ENCODE data around the gene GRM4. TPM values are rescaled to one million over a fixed set of nuclear protein-coding genes. Genes with fewer than 3 reads are reported as not detected.

The GRM4 gene
- total and polyA plus RNA-seq, 4 donors: not detected

DNA sequence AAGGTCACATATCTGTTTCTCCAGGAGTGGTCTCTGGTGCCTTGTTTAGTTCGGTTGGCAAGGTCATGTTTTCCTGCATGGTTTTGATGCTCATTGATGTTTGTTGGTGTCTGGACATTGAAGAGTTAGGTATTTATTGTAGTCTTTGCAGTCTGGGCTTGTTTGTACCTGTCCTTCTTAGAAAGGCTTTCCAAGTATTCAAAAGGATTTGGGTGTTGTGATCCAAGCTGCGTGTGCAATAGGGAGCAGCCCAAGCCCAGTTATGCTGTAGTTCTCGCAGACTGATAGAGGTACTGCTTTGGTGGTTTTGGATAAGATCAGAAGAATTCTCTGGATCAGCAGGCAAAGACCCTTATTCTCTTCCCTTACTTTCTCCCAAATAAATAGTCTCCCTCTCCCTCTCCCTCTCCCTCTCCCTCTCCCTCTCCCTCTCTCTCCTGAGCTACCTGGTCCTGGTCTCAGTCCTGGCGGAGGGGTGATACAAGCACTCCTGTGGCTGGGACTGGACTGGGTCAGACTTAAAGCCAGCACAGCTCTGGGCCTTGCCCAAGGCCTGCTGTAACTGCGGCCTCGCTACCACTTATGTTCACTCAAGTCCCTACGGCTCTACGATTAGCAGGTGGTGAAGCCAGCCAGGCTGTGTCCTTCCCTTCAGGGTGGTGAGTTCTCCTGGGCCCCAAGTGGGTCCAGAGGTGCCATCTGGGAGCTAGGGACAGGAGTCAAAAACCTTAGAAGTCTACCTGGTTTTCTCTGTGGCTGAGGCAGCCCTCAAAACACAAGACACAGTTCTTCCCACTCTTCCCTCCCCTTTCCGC lies 27.3 kb upstream of the GRM4 start:
- Histone ChIP-seq H3K9ac (ENCODE audit: low read depth in 1 of 2, low read length in 2 of 2) (no peak overlapping the region), H3K4me3 (ENCODE audit: low read depth in 1 of 3, low read length in 3 of 3) (no peak overlapping the region), H3K9me3 (ENCODE audit: control insufficient read depth in 4 of 4, low read length in 3 of 4) (no peaks in the 10 kb centered on the region), H3K27me3 (ENCODE audit: control insufficient read depth in 4 of 4, insufficient read depth in 4 of 4, low read length in 3 of 4) (no peaks in the 10 kb centered on the region), H3K36me3 (ENCODE audit: control insufficient read depth in 4 of 4, insufficient read depth in 3 of 4, low read depth in 1 of 4, low read length in 3 of 4) (no peaks in the 10 kb centered on the region), H3K4me1 (ENCODE audit: control insufficient read depth in 4 of 4, insufficient read depth in 4 of 4, low read length in 3 of 4) (no peaks in the 10 kb centered on the region), H3K27ac (ENCODE audit: low read depth in 1 of 2, low read length in 2 of 2) (no peak overlapping the region)
- DNase-seq (ENCODE audit: low spot score): no peak
- 72% methylated on average over 9 of the region's 9 CpGs for WGBS
- no peak for TF ChIP-seq HNF4A (conservative IDR thresholded peaks at IDR 0.05)
- no peak for TF ChIP-seq GABPA (IDR thresholded peaks at IDR 0.05 in 1 of 2, conservative IDR thresholded peaks at IDR 0.05 in 1 of 2)
- no peak for TF ChIP-seq YY1 (IDR thresholded peaks at IDR 0.05)
- no peak for TF ChIP-seq RXRA (IDR thresholded peaks at IDR 0.05)
- TF ChIP-seq, protein P1, sequence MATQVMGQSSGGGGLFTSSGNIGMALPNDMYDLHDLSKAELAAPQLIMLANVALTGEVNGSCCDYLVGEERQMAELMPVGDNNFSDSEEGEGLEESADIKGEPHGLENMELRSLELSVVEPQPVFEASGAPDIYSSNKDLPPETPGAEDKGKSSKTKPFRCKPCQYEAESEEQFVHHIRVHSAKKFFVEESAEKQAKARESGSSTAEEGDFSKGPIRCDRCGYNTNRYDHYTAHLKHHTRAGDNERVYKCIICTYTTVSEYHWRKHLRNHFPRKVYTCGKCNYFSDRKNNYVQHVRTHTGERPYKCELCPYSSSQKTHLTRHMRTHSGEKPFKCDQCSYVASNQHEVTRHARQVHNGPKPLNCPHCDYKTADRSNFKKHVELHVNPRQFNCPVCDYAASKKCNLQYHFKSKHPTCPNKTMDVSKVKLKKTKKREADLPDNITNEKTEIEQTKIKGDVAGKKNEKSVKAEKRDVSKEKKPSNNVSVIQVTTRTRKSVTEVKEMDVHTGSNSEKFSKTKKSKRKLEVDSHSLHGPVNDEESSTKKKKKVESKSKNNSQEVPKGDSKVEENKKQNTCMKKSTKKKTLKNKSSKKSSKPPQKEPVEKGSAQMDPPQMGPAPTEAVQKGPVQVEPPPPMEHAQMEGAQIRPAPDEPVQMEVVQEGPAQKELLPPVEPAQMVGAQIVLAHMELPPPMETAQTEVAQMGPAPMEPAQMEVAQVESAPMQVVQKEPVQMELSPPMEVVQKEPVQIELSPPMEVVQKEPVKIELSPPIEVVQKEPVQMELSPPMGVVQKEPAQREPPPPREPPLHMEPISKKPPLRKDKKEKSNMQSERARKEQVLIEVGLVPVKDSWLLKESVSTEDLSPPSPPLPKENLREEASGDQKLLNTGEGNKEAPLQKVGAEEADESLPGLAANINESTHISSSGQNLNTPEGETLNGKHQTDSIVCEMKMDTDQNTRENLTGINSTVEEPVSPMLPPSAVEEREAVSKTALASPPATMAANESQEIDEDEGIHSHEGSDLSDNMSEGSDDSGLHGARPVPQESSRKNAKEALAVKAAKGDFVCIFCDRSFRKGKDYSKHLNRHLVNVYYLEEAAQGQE (IDR thresholded peaks at IDR 0.05): no peak
- no peak for TF ChIP-seq EGR1 (IDR thresholded peaks at IDR 0.05; ENCODE audit: low read depth in 2 of 2)
- TF ChIP-seq, protein P2, sequence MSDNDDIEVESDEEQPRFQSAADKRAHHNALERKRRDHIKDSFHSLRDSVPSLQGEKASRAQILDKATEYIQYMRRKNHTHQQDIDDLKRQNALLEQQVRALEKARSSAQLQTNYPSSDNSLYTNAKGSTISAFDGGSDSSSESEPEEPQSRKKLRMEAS (IDR thresholded peaks at IDR 0.05): no peak
- TF ChIP-seq SP1 (IDR thresholded peaks at IDR 0.05): no peak
- no peak for TF ChIP-seq TAF1 (conservative IDR thresholded peaks at IDR 0.05)
- no peak for TF ChIP-seq HNF4G (IDR thresholded peaks at IDR 0.05)
- TF ChIP-seq, protein P3, sequence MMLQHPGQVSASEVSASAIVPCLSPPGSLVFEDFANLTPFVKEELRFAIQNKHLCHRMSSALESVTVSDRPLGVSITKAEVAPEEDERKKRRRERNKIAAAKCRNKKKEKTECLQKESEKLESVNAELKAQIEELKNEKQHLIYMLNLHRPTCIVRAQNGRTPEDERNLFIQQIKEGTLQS (IDR thresholded peaks at IDR 0.05): no peak
- TF ChIP-seq FOXA2 (IDR thresholded peaks at IDR 0.05): no peak
- no peak for TF ChIP-seq JUND (IDR thresholded peaks at IDR 0.05)
- no peak for TF ChIP-seq NR2F2 (IDR thresholded peaks at IDR 0.05)

DNA sequence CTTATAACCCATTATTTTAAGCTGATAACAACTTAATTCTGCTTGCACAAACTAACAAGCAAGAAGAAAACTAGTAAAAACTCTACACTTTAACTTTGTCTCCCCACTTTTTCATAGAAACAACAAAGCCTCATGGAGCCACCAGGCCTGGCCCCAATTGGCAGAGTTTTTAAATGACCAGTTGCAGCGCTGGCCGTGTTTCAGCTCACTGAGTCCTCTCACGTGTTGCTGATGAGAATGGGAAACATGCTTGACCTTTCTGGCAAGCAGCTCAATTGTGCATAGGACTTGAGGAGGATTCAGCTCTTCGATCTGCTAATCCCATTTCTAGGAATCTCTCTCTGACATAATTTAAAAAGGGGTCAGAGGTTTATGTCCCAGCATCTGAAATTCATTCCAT lies 24.5 kb upstream of the GRM4 start:
- no peak for DNase-seq (ENCODE audit: low spot score)
- Histone ChIP-seq H3K36me3 (ENCODE audit: control insufficient read depth in 4 of 4, insufficient read depth in 3 of 4, low read depth in 1 of 4, low read length in 3 of 4) (no peaks in the 10 kb centered on the region), H3K4me1 (ENCODE audit: control insufficient read depth in 4 of 4, insufficient read depth in 4 of 4, low read length in 3 of 4) (no peaks in the 10 kb centered on the region), H3K9ac (ENCODE audit: low read depth in 1 of 2, low read length in 2 of 2) (no peak overlapping the region), H3K9me3 (ENCODE audit: control insufficient read depth in 4 of 4, low read length in 3 of 4) (no peaks in the 10 kb centered on the region), H3K27me3 (ENCODE audit: control insufficient read depth in 4 of 4, insufficient read depth in 4 of 4, low read length in 3 of 4) (no peaks in the 10 kb centered on the region), H3K27ac (ENCODE audit: low read depth in 1 of 2, low read length in 2 of 2) (no peak overlapping the region), H3K4me3 (ENCODE audit: low read depth in 1 of 3, low read length in 3 of 3) (no peak overlapping the region)
- 82% methylated on average over 4 of the region's 4 CpGs for WGBS
- no peak for TF ChIP-seq YY1 (IDR thresholded peaks at IDR 0.05)
- TF ChIP-seq RAD21 (IDR thresholded peaks at IDR 0.05): no peak
- no peak for TF ChIP-seq GABPA (IDR thresholded peaks at IDR 0.05 in 1 of 2, conservative IDR thresholded peaks at IDR 0.05 in 1 of 2)
- TF ChIP-seq, protein P3 (IDR thresholded peaks at IDR 0.05): no peak
- TF ChIP-seq, protein P4, sequence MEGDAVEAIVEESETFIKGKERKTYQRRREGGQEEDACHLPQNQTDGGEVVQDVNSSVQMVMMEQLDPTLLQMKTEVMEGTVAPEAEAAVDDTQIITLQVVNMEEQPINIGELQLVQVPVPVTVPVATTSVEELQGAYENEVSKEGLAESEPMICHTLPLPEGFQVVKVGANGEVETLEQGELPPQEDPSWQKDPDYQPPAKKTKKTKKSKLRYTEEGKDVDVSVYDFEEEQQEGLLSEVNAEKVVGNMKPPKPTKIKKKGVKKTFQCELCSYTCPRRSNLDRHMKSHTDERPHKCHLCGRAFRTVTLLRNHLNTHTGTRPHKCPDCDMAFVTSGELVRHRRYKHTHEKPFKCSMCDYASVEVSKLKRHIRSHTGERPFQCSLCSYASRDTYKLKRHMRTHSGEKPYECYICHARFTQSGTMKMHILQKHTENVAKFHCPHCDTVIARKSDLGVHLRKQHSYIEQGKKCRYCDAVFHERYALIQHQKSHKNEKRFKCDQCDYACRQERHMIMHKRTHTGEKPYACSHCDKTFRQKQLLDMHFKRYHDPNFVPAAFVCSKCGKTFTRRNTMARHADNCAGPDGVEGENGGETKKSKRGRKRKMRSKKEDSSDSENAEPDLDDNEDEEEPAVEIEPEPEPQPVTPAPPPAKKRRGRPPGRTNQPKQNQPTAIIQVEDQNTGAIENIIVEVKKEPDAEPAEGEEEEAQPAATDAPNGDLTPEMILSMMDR (IDR thresholded peaks at IDR 0.05; ENCODE audit: low read depth, low read length, missing input control): no peak
- no peak for TF ChIP-seq SP1 (IDR thresholded peaks at IDR 0.05)
- no peak for TF ChIP-seq HNF4A (conservative IDR thresholded peaks at IDR 0.05)
- TF ChIP-seq FOXA2 (IDR thresholded peaks at IDR 0.05): no peak
- TF ChIP-seq TAF1 (conservative IDR thresholded peaks at IDR 0.05): no peak
- no peak for TF ChIP-seq NR2F2 (IDR thresholded peaks at IDR 0.05)
- no peak for TF ChIP-seq JUND (IDR thresholded peaks at IDR 0.05)
- TF ChIP-seq, protein P2 (IDR thresholded peaks at IDR 0.05): no peak
- no peak for TF ChIP-seq RXRA (IDR thresholded peaks at IDR 0.05)
- TF ChIP-seq EGR1 (IDR thresholded peaks at IDR 0.05; ENCODE audit: low read depth in 2 of 2): no peak
- TF ChIP-seq, protein P5, sequence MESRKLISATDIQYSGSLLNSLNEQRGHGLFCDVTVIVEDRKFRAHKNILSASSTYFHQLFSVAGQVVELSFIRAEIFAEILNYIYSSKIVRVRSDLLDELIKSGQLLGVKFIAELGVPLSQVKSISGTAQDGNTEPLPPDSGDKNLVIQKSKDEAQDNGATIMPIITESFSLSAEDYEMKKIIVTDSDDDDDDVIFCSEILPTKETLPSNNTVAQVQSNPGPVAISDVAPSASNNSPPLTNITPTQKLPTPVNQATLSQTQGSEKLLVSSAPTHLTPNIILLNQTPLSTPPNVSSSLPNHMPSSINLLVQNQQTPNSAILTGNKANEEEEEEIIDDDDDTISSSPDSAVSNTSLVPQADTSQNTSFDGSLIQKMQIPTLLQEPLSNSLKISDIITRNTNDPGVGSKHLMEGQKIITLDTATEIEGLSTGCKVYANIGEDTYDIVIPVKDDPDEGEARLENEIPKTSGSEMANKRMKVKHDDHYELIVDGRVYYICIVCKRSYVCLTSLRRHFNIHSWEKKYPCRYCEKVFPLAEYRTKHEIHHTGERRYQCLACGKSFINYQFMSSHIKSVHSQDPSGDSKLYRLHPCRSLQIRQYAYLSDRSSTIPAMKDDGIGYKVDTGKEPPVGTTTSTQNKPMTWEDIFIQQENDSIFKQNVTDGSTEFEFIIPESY (IDR thresholded peaks at IDR 0.05): no peak
- TF ChIP-seq, protein P1 (IDR thresholded peaks at IDR 0.05): no peak
- TF ChIP-seq FOXA1 (IDR thresholded peaks at IDR 0.05): no peak
